ENCODE data around the gene MYH9.

Gene MYH9

DNA sequence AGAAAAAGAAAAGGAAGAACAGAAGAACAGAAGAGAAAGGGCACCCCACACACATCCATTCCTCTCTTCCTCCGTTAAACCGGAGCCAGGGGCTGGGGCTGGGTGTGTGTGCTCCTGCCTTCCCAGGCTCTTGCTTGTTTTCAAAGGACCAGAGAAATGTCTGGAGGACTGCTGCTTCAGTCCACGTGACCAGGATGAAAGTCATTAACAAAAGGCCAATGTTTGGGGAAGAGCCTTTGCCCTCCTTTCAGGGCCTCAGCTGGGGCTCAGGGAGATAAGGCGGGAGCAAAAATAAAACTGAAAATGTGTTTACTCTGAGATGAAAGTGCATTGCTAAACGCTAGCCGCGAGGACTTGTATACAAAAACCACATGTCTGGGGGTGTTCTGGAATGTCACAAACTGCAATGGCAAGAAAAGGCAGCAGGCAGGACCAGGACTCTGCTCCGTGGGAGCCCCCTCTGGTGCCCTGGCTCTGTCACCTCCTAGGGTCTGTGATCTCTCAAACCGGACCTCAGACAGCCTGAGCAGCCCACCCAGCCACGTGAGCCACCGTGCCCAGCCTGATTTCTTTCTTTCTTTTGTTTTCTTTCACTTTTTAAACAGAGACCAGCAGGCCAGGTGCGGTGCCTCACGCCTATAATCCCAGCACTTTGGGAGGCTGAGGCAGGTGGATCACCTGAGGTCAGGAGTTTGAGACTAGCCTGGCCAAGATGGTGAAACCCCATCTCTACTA lies 31.6 kb upstream of the MYH9 start:
- Histone ChIP-seq H3K9me3 (ENCODE audit: control insufficient read depth, insufficient read depth, low read length) (no peaks in the 10 kb centered on the region), H4K20me1 (ENCODE audit: control insufficient read depth, insufficient read depth, low read depth, low read length) (no peaks in the 10 kb centered on the region), H3K36me3 (ENCODE audit: control insufficient read depth, low read length) (no peaks in the 10 kb centered on the region), H3K4me3 (ENCODE audit: low read length) (no peak overlapping the region), H3K27ac (ENCODE audit: low read depth, low read length) (no peak overlapping the region), H3K9me2 (replicated peaks; ENCODE audit: control insufficient read depth, low read length) (no peaks in the 10 kb centered on the region), H3K4me1 (ENCODE audit: control insufficient read depth, low read length) (peaks cover 11% of the 10 kb centered on the region), H3K4me2 (ENCODE audit: low read length) (no peak overlapping the region), H3K27me3 (ENCODE audit: control insufficient read depth, low read length) (peaks cover 4% of the 10 kb centered on the region; the same call in 1 of the 2 replicates), H3K79me2 (ENCODE audit: control insufficient read depth, low read length) (no peaks in the 10 kb centered on the region), H3F3A (ENCODE audit: control insufficient read depth, insufficient read depth) (no peaks in the 10 kb centered on the region)
- TF ChIP-seq, protein P1, sequence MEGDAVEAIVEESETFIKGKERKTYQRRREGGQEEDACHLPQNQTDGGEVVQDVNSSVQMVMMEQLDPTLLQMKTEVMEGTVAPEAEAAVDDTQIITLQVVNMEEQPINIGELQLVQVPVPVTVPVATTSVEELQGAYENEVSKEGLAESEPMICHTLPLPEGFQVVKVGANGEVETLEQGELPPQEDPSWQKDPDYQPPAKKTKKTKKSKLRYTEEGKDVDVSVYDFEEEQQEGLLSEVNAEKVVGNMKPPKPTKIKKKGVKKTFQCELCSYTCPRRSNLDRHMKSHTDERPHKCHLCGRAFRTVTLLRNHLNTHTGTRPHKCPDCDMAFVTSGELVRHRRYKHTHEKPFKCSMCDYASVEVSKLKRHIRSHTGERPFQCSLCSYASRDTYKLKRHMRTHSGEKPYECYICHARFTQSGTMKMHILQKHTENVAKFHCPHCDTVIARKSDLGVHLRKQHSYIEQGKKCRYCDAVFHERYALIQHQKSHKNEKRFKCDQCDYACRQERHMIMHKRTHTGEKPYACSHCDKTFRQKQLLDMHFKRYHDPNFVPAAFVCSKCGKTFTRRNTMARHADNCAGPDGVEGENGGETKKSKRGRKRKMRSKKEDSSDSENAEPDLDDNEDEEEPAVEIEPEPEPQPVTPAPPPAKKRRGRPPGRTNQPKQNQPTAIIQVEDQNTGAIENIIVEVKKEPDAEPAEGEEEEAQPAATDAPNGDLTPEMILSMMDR (IDR thresholded peaks at IDR 0.05; ENCODE audit: low read depth, low read length, poor library complexity, severe bottlenecking): no peak
- no peak for TF ChIP-seq EZH2phosphoT487 (IDR thresholded peaks at IDR 0.05; ENCODE audit: borderline replicate concordance, low read length)

DNA sequence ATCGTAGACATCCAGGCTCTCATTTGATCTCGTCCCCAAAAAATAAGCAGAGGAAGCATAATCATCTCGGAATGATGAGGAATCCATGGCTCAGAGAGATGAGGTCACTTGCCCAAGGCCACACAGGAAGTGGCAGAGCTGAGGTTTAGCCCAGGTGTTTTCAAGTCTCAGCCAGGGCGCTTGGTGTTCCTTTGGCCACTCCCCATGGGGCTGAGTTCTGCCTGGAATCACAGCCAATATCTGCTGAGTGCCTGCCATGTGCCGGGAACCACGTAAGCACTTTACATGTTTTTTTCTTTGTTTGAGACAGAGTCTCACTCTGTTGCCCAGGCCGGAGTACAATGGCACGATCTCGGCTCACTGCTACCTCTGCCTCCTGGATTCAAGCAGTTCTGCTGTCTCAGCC lies 29.5 kb upstream of the MYH9 start:
- Histone ChIP-seq H3K4me2 (ENCODE audit: low read length) (no peak overlapping the region), H3K4me3 (ENCODE audit: low read length) (no peak overlapping the region), H3K27ac (ENCODE audit: low read depth, low read length) (no peak overlapping the region), H4K20me1 (ENCODE audit: control insufficient read depth, insufficient read depth, low read depth, low read length) (no peaks in the 10 kb centered on the region), H3K27me3 (ENCODE audit: control insufficient read depth, low read length) (peaks cover 4% of the 10 kb centered on the region; the same call in 1 of the 2 replicates), H3F3A (ENCODE audit: control insufficient read depth, insufficient read depth) (no peaks in the 10 kb centered on the region), H3K9me3 (ENCODE audit: control insufficient read depth, insufficient read depth, low read length) (no peaks in the 10 kb centered on the region), H3K36me3 (ENCODE audit: control insufficient read depth, low read length) (no peaks in the 10 kb centered on the region), H3K9me2 (replicated peaks; ENCODE audit: control insufficient read depth, low read length) (no peaks in the 10 kb centered on the region), H3K79me2 (ENCODE audit: control insufficient read depth, low read length) (no peaks in the 10 kb centered on the region), H3K4me1 (ENCODE audit: control insufficient read depth, low read length) (peaks cover 8% of the 10 kb centered on the region)
- TF ChIP-seq EZH2phosphoT487 (IDR thresholded peaks at IDR 0.05; ENCODE audit: borderline replicate concordance, low read length): no peak
- TF ChIP-seq, protein P1 (IDR thresholded peaks at IDR 0.05; ENCODE audit: low read depth, low read length, poor library complexity, severe bottlenecking): no peak

DNA sequence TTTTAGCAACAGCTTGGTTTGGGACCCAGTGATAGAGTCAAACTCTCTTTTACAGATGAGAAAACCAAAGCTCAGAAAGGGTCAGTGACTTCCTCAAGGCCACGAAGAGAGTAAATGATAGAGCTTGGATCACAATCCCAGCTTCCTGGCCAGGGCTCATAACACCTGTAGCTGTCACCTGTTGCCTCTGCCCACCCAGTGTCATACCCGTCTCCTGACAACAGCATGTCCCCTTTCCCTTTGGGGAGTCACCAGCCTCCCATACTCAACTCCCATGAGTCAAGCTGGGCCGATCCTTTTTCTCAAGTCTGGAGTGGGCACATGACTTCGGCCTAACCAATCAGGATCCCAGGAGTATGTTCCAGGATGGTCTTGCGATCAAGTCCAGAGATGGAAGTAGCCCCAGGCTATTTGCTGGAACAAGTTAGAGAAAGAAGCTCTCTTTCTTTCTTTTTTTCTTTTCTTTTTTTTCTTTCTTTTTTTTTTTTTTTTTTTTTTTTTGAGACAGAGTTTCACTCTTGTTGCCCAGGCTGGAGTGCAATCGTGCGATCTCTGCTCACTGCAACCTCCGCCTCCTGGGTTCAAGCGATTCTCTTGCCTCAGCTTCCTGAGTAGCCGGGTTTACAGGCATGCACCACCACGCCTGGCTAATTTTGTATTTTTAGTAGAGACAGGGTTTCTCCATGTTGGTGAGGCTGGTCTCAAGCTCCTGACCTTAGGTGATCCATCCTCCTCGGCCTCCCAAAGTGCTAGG lies 27.8 kb upstream of the MYH9 start:
- Histone ChIP-seq H3K4me1 (ENCODE audit: control insufficient read depth, low read length) (peaks cover 10% of the 10 kb centered on the region), H3K9me3 (ENCODE audit: control insufficient read depth, insufficient read depth, low read length) (no peaks in the 10 kb centered on the region)
- TF ChIP-seq, protein P1 (IDR thresholded peaks at IDR 0.05; ENCODE audit: low read depth, low read length, poor library complexity, severe bottlenecking): no peak
- TF ChIP-seq EZH2phosphoT487 (IDR thresholded peaks at IDR 0.05; ENCODE audit: borderline replicate concordance, low read length): no peak

More for the DNA sequence above, 27.8 kb upstream of the MYH9 start:
- H3K27me3 ChIP-seq (ENCODE audit: control insufficient read depth, low read length): peaks cover 4% of the 10 kb centered on the region; the same call in 1 of the 2 replicates
- H4K20me1 ChIP-seq (ENCODE audit: control insufficient read depth, insufficient read depth, low read depth, low read length): no peaks in the 10 kb centered on the region
- no peak overlapping the region for H3K4me2 ChIP-seq (ENCODE audit: low read length)
- no peaks in the 10 kb centered on the region for H3K79me2 ChIP-seq (ENCODE audit: control insufficient read depth, low read length)
- no peaks in the 10 kb centered on the region for H3F3A ChIP-seq (ENCODE audit: control insufficient read depth, insufficient read depth)
- H3K27ac ChIP-seq (ENCODE audit: low read depth, low read length): no peak overlapping the region
- H3K9me2 ChIP-seq (replicated peaks; ENCODE audit: control insufficient read depth, low read length): no peaks in the 10 kb centered on the region
- H3K4me3 ChIP-seq (ENCODE audit: low read length): no peak overlapping the region
- H3K36me3 ChIP-seq (ENCODE audit: control insufficient read depth, low read length): no peaks in the 10 kb centered on the region

Data from DOHH2 (cell line).